Uterus (tissue), 2 donors: ENCODE results near the gene TNRC6A.

Experiments used
- CTCF ChIP-seq, 4 experiments: fragments of 200-600 bp in 2 of 4; fragments of 450-650 bp in 2 of 4; sonication (generic) in 2 of 4; IDR thresholded peaks; one replicate each; pipeline ENCODE4 v1.5.1; 2016 to 2019; ENCODE audit warnings: antibody characterized with exemption in 4 of 4, mild to moderate bottlenecking in 2 of 4, moderate library complexity in 1 of 4
- POLR2A ChIP-seq, 2 donors: fragments of 450-650 bp; IDR thresholded peaks; one replicate each; pipeline ENCODE4 v1.6.1; 2016; ENCODE audit warnings: antibody characterized with exemption in 2 of 2, mild to moderate bottlenecking in 1 of 2, moderate library complexity in 1 of 2

- TF ChIP-seq CTCF (IDR thresholded peaks at IDR 0.05) (no peak), POLR2A (IDR thresholded peaks at IDR 0.05) (no peak)
These were observed 126.2 kb downstream of the TNRC6A start for GRCh38 chr16:24855678-24856077.
